Activated CD8-positive, alpha-beta memory T cell treated with anti-CD3 and anti-CD28 coated beads, Interleukin-2, amount 10 ng/mL, durations not matched to agents 7 days and 5 days (primary cell): ENCODE results near the gene LSS. TPM values are rescaled to one million over a fixed set of nuclear protein-coding genes. Genes with fewer than 3 reads are reported as not detected.
A peak's percentile ranks its signal among the peaks of the same experiment; 100 is the strongest.
"Not testable (repeated sequence)": the region's sequence is repeated elsewhere in the genome, so short reads cannot be mapped to it uniquely, and the experiment has no call there.

ENCODE experiments used
- ATAC-seq: fragments of 150-1000 bp; cut with Tn5 transposase; one replicate; pipeline ENCODE4 v1.10.0; 2021; ENCODE audit warnings: moderate library complexity
- CTCF ChIA-PET: fragments of 350-600 bp; sonication (Branson Sonifier 250); formaldehyde crosslinking; loops from one replicate; lab custom pipeline; 2021; ENCODE audit warnings: antibody characterized with exemption; lab: Charles Lee
- DNase-seq: peaks from one replicate; pipeline ENCODE4 v3.0.0-alpha.2; 2020
- H3K27ac Mint-ChIP-seq: one replicate; pipeline ENCODE4 v1.8.0; 2021; ENCODE audit warnings: mild to moderate bottlenecking, mixed read lengths
- H3K27me3 Mint-ChIP-seq: one replicate; pipeline ENCODE4 v1.8.0; 2021; ENCODE audit warnings: mixed read lengths
- H3K36me3 Mint-ChIP-seq: one replicate; pipeline ENCODE4 v1.8.0; 2021; ENCODE audit warnings: mild to moderate bottlenecking, mixed read lengths
- H3K4me1 Mint-ChIP-seq: one replicate; pipeline ENCODE4 v1.8.0; 2021; ENCODE audit warnings: mixed read lengths
- H3K4me3 Mint-ChIP-seq: one replicate; pipeline ENCODE4 v1.8.0; 2021; ENCODE audit warnings: mild to moderate bottlenecking, moderate library complexity, mixed read lengths
- H3K9me3 Mint-ChIP-seq: one replicate; pipeline ENCODE4 v1.8.0; 2022; ENCODE audit warnings: low read depth, mixed read lengths
- total RNA-seq, 2 experiments: library from RNA; stranded (reverse); gene quantifications; one replicate each; pipeline ENCODE4 v1.2.3, GENCODE V29; 2021

The LSS gene
- total RNA-seq, 2 experiments from 2014 or later = 44.9 to 49.5 TPM

DNA sequence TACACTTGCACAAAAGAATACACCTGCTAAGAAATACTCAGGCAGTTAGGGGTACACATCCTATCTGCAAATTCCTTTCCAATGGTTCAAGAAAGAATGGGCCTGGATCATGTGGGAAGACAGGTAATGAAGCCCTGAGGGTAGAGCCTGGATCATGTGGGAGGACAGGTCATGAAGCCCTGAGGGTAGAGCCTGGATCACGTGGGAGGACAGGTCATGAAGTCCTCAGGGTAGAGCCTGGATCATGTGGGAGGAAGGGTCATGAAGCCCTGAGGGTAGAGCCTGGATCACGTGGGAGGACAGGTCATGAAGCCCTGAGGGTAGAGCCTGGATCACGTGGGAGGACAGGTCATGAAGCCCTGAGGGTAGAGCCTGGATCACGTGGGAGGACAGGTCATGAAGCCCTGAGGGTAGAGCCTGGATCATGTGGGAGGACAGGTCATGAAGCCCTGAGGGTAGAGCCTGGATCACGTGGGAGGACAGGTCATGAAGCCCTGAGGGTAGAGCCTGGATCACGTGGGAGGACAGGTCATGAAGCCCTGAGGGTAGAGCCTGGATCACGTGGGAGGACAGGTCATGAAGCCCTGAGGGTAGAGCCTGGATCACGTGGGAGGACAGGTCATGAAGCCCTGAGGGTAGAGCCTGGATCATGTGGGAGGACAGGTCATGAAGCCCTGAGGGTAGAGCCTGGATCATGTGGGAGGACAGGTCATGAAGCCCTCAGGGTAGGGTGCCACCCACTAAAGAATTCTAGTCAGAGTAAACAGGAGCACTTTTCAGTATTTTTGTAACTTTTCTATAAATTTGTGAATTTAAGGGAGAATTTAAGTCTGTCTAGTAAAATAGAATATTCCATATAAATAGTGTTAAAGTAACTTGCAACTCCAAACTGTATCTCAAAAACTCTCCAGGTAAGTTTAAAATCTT, 27.4 kb downstream of the LSS start:
- ATAC-seq, H3K9me3 Mint-ChIP-seq, DNase-seq, H3K4me1 Mint-ChIP-seq, H3K27me3 Mint-ChIP-seq, CTCF ChIA-PET, H3K27ac Mint-ChIP-seq, H3K4me3 Mint-ChIP-seq: not testable (repeated sequence)
- H3K36me3 Mint-ChIP-seq = peaks cover 15% of the 10 kb centered on the region

DNA sequence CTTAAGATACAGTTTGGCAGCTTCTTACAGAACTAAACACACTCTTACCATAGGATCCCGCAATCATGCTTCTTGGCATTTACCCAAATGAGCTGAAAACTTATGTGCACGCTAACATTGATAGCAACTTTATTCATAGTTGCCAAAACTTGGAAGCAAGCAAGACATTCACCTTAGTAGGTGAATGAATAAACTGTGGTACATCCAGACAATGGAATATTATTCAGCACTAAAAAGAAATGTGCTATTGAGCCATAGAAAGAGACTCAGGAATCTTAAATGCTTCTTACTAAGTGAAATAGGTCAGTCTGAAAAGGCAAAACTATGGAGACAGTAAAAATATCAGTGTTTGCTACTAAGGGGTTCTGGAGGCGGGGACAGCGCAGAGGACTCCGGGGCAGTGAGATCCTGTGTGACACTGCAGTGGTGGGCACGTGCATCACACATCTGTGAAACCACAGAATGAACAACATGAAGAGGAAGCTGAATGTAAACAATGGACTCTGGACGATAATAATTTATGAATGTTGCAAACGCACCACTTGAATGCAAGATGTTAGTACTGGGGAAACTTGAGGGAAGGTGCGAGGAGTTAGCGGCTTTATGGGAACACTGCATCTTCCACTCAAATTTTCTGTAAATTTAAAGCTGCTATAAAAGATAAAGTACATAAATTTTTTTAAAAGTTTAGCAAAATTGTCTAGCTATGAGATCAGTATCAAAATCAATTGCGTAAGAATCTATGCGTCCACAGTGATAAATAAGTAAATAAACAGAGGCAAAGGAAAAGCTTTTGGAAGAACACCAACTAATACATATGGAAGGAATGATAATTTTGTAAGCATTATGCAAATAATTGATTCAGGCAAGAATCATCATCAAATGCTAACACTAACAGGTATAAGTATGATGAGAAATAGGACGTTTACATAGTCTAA, 28.9 kb downstream of the LSS start:
- H3K4me1 Mint-ChIP-seq = no peaks in the 10 kb centered on the region
- ATAC-seq (no peak), DNase-seq (no peak)
- no peaks in the 10 kb centered on the region for H3K27me3 Mint-ChIP-seq
- H3K9me3 Mint-ChIP-seq = no peaks in the 10 kb centered on the region
- no peak overlapping the region for H3K4me3 Mint-ChIP-seq
- CTCF ChIA-PET = no interaction called here
- peaks cover 14% of the 10 kb centered on the region for H3K36me3 Mint-ChIP-seq
- no peak overlapping the region for H3K27ac Mint-ChIP-seq

DNA sequence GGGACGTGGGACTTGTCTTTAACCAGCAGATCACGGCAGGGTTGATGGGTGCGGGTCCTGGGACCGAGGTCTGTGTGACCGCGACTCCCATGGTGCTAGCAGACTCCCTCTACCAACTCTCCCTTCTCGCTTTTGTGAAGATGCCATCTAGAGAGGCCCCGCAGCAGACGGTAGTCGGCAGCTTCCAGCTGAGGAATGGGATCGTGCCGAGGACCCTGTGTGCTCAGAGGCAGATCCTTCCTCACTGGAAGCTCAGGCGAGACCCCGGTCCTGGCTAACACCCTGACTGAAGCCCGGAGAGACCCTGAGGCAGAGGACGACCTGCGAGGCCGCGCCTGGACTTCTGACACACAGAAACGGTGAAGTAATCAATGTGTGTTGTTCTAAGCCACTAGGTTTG, 31.8 kb downstream of the LSS start:
- H3K4me3 Mint-ChIP-seq = no peak overlapping the region

DNA sequence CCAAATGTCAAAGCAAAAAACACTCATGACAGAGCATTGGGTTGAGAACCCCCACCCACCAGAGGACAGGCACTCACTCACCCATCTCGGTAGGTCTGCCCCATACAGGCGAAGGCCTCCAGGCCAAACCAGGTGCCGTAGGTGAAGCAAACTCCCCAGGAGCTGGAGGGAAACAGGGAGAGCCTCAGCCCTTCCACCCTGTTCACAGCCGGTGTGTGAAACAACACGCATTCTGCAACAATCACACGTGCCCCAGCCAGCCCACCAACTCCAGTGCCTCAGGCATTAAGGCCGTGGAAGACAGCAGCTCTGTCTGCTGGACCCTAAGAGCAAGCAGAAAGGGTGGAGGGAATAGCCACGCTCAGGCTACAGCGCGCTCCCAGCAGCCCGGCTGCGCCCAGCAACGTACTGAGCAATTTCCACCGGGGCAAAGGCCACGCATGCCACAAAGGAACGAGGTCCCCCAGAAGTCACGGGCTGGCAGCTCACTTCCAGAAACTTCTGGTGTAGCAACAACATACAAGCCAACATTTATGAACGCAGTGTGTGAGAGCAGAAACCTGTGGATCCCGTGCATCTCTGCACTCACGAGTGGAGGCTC, 32.9 kb downstream of the LSS start:
- no peaks in the 10 kb centered on the region for H3K4me1 Mint-ChIP-seq
- H3K9me3 Mint-ChIP-seq = no peaks in the 10 kb centered on the region
- H3K27me3 Mint-ChIP-seq = no peaks in the 10 kb centered on the region
- H3K4me3 Mint-ChIP-seq = no peak overlapping the region
- H3K36me3 Mint-ChIP-seq = peaks cover 30% of the 10 kb centered on the region
- no peak for ATAC-seq
- H3K27ac Mint-ChIP-seq = no peak overlapping the region
- no peak for DNase-seq
- CTCF ChIA-PET = no interaction called here

More for the DNA sequence above, 31.8 kb downstream of the LSS start:
- CTCF ChIA-PET = no interaction called here
- DNase-seq (no peak), ATAC-seq (no peak)
- no peaks in the 10 kb centered on the region for H3K9me3 Mint-ChIP-seq
- peaks cover 30% of the 10 kb centered on the region for H3K36me3 Mint-ChIP-seq
- H3K27me3 Mint-ChIP-seq = no peaks in the 10 kb centered on the region
- H3K27ac Mint-ChIP-seq = no peak overlapping the region
- no peaks in the 10 kb centered on the region for H3K4me1 Mint-ChIP-seq

DNA sequence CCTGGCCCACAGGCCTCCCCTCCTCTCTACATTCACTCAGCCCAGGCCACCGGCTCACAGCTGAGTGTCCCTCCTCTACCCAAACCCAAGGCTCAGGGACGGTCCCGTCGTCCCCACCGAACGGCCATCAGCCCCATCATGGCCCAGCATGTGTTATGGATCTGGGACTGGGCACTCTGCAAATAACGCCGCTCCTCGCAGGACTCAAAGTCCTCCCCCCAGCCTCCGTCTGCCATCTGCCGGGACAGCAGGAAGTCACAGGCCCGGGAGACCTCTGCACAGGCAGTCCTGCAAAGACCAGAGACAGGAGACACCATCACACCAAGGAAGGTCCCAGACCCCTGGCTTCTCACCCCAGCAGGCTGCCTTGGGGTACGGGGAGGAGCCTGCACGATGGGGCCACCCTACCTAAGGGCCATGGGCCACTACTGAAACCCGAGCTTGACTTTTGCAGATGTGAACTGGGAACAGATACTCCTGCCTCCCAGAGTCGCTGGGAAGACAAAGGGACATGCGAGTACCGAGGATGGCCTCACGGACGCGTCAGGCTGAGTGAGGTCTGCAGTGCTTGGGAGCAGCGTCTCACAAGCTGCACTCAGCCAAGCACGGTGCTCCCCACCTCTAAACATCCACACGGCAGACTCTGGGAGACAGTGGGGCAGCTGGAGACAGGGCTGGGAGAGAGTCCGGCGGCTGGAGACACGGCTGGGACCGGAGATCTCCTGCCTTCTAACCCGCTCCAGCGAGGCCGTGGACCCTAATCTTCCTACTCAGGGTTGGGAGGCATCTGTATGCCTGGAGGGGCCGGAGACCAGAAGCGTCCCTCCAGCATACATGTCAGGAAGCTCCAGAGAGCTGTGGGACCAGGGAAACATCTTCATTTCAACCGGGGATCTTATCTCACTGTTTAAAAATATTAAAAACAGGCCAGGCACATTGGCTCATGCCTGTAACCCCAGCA, 33.9 kb downstream of the LSS start:
- Mint-ChIP-seq H3K4me3 (no peak overlapping the region), H3K27me3 (no peaks in the 10 kb centered on the region), H3K9me3 (no peaks in the 10 kb centered on the region), H3K36me3 (peaks cover 28% of the 10 kb centered on the region), H3K27ac (no peak overlapping the region), H3K4me1 (no peaks in the 10 kb centered on the region)
- CTCF ChIA-PET = no interaction called here
- ATAC-seq (no peak), DNase-seq (peak; percentile 31)

DNA sequence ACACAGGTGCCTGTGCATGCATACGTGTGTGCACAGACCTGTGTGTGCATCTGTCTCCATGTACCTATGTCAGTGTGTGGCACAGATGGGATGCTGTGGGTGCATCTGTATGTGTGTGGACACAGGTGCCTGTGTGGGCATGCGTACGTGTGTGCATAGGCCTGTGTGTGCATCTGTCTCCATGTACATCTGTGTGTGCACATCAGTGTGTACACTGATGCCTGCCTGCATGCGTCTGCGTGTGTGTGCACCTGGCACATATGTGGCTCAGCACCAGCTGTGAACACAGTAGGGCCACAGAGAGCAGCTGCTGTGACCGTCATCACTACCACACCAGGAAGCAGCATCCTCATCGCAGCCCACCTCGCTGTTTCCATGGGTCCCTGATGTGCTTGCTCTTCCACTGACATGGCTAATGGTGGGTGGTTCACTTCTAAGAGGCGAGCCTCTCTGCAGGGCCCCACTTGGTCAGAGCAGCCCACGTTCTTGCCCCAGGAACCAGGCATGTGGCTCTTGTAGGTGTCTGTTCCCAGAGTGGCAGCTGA, 34.7 kb downstream of the LSS start:
- Mint-ChIP-seq H3K4me1 (no peaks in the 10 kb centered on the region), H3K27me3 (no peaks in the 10 kb centered on the region), H3K4me3 (no peak overlapping the region), H3K9me3 (no peaks in the 10 kb centered on the region), H3K27ac (no peak overlapping the region), H3K36me3 (peaks cover 24% of the 10 kb centered on the region)
- no peak for DNase-seq
- ATAC-seq = no peak
- CTCF ChIA-PET = no interaction called here

DNA sequence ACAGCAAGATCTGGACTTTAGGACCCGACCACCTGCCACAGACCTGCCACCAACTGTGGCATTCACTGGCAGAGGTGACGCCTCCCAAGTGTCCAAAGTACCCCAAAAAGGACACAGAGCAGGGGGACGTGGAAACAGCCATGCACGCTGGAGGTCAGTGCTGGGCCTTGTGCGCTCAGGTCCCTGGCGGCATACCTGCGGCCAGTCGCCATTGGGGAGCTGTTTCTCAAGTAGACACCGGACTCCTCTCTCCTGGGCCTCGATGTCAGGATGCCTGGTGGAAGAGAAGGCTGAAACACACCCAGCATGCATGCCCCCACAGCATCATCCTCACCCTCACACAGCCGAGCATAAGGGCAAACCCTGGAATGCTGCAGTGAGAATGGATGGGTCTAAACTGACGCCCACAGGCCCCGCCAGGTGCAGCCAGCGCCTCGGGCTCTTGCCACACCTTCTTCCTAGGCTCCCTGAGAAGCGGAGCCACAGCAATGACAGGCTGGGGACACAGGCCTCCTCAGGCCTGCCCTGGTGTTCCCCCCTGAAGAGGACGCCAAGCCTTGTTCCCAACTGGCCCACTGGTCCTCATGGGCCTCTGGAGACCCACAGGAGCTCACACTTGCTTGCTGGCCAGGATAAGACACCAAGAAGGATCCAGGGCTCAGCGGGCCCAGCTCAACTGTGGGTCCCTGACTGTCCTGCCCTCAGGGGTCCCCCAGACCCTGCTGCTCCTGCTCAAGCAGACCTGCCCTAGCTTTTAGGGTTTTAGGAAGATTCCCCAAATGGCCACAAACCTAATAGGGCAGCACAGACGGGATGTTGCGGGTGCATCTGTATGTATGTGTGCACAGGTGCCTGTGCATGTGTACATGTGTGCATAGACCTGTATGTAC, 36.6 kb downstream of the LSS start:
- H3K9me3 Mint-ChIP-seq = no peaks in the 10 kb centered on the region
- H3K27ac Mint-ChIP-seq = no peak overlapping the region
- peaks cover 18% of the 10 kb centered on the region for H3K36me3 Mint-ChIP-seq
- no peak overlapping the region for H3K4me3 Mint-ChIP-seq
- CTCF ChIA-PET = no interaction called here
- peaks cover 3% of the 10 kb centered on the region for H3K4me1 Mint-ChIP-seq
- peak; percentile 35 for DNase-seq
- ATAC-seq = no peak
- H3K27me3 Mint-ChIP-seq = no peaks in the 10 kb centered on the region

DNA sequence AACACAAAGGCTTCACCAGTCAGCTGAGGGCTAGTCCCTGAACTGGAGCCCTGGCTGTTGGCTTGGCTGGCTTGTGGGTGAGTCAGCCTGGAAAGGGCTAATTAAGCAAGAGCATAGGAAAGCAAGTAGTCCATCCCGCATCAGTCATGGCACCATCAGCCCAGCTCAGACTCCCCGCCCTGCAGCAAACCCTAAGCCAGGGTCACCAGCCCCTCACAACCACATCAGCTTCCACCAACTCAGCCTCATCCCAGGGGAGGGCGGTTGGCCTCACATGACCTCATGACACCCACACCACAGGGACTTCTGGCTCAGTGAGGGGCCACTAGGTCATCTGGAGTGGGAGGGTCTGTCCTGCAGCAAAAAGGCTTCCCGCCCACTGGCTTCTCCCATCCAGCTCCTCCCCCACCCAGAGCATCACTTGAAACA, 37.3 kb downstream of the LSS start:
- no peak overlapping the region for H3K4me3 Mint-ChIP-seq
- no peak overlapping the region for H3K27ac Mint-ChIP-seq
- no peak for ATAC-seq
- CTCF ChIA-PET = no interaction called here
- H3K9me3 Mint-ChIP-seq = no peaks in the 10 kb centered on the region
- DNase-seq = peak; percentile 31
- H3K4me1 Mint-ChIP-seq = peaks cover 3% of the 10 kb centered on the region
- no peaks in the 10 kb centered on the region for H3K27me3 Mint-ChIP-seq
- peaks cover 18% of the 10 kb centered on the region for H3K36me3 Mint-ChIP-seq

DNA sequence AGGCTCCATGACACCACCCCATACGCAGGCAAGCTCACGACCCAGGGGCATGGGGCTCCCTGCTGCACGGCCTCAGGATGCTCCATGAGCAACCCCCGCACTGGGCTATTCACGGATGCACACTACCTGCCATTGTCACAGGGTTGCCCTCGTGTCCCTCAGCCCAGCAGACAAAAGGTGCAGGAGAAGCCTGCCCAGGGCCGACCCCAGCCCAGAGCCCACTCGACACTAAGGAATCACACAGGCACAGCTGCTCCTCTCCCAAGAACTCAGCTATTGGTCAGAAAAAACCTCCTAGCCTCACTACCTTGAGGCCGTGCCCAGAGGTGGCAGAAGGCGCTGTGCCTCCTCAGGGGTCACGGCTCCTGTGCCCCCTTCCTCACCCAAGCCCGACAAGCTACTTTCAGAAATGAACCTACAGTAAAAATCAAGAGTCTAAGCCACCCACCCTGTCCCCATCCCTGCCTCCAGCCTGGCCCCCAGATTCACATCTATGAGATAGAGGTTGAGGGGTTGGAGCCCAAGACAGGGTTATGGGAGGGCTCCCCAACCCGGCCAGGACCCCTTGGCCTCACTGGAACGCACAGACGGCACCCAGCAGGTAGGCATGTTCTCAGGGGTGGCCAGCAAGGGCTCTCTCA, 38.0 kb downstream of the LSS start:
- ATAC-seq (no peak), DNase-seq (peak; percentile 29)
- Mint-ChIP-seq H3K27ac (no peak overlapping the region), H3K36me3 (peaks cover 18% of the 10 kb centered on the region), H3K4me1 (peaks cover 8% of the 10 kb centered on the region), H3K4me3 (no peak overlapping the region), H3K27me3 (no peaks in the 10 kb centered on the region), H3K9me3 (no peaks in the 10 kb centered on the region)
- CTCF ChIA-PET = no interaction called here

DNA sequence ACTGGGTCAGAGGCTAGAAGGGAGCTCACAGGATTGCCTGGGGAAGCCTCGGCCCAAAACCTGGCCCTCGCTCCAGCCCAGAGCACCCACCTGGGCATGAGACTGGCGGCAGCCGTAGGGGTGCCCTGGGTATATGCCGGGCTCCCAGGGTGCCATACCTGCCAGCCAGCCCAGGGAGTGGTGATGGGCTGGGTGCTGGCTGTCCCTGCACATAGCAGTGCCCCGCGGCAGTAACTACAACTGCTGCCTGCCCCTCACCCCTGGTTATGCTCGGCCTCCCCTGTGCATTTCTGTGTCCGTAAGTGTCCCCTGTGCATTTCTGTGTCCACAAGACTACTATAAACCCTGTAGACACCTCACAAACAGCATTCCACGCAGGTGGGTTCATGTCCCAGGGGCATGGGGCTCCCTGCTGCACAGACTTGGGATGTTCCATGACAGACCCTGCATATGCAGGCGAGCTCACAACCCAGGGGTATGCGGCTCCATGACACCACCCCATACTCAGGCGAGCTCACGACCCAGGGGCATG, 38.5 kb downstream of the LSS start:
- Mint-ChIP-seq H3K9me3 (no peaks in the 10 kb centered on the region), H3K27me3 (no peaks in the 10 kb centered on the region), H3K36me3 (peaks cover 16% of the 10 kb centered on the region), H3K27ac (no peak overlapping the region), H3K4me3 (no peak overlapping the region), H3K4me1 (peaks cover 12% of the 10 kb centered on the region)
- ATAC-seq = no peak
- peak; percentile 26 for DNase-seq
- CTCF ChIA-PET = interaction anchor here (1.0 kb wide), 1 partner anchor 46 kb away, joined by 3 read pairs; no protein-coding TSS in a partner anchor
